Endometrium (tissue), 2 donors: ENCODE data around the gene UQCRHL.
A peak's percentile ranks its signal among the peaks of the same experiment; 100 is the strongest.

ENCODE experiments used
- FAIRE-seq: peaks from 2 replicates; lab custom pipeline; 2012; peaks lifted over from hg19 to GRCh38; lab: Jason Lieb, UNC
- donor health status: control.
- donor health status: control.

The UQCRHL gene

GRCh38 chr1:15797614-15798390 is 9.6 kb downstream of the UQCRHL start:
- no peak for FAIRE-seq

GRCh38 chr1:15796086-15796462 is 11.4 kb downstream of the UQCRHL start:
- no peak for FAIRE-seq

GRCh38 chr1:15788624-15789301 is 18.7 kb downstream of the UQCRHL start:
- no peak for FAIRE-seq

- FAIRE-seq, result no peak
These were observed 20.9 kb downstream of the UQCRHL start for GRCh38 chr1:15786581-15786980.

GRCh38 chr1:15785683-15786082 is 21.8 kb downstream of the UQCRHL start:
- FAIRE-seq, result no peak

GRCh38 chr1:15777909-15778707 is 29.3 kb downstream of the UQCRHL start:
- no peak for FAIRE-seq

- FAIRE-seq, result no peak
These were observed 31.7 kb downstream of the UQCRHL start for GRCh38 chr1:15775706-15776105.

- FAIRE-seq, result no peak
These were observed 35.5 kb downstream of the UQCRHL start for GRCh38 chr1:15771836-15772515.

GRCh38 chr1:15770313-15770962 is 37.0 kb downstream of the UQCRHL start:
- FAIRE-seq, result no peak

GRCh38 chr1:15768388-15768787 is 39.1 kb downstream of the UQCRHL start:
- no peak for FAIRE-seq

- FAIRE-seq, result no peak
These were observed 39.5 kb downstream of the UQCRHL start for GRCh38 chr1:15767941-15768340.

- no peak for FAIRE-seq
These were observed 41.8 kb downstream of the UQCRHL start for GRCh38 chr1:15765495-15766194.

- no peak for FAIRE-seq
These were observed 42.6 kb downstream of the UQCRHL start for GRCh38 chr1:15764890-15765289.

GRCh38 chr1:15764269-15764764 is 43.1 kb downstream of the UQCRHL start:
- no peak for FAIRE-seq

- FAIRE-seq, result no peak
These were observed 44.9 kb downstream of the UQCRHL start for GRCh38 chr1:15762546-15762945.

GRCh38 chr1:15761366-15762128 is 45.9 kb downstream of the UQCRHL start:
- no peak for FAIRE-seq

GRCh38 chr1:15760520-15761211 is 46.8 kb downstream of the UQCRHL start:
- peak; percentile 57 for FAIRE-seq

- FAIRE-seq, result no peak
These were observed 48.3 kb downstream of the UQCRHL start for GRCh38 chr1:15758953-15759661.
